GM18858 (cell line): Measurements from ENCODE around the gene PTPRC.

Experiments
- ATAC-seq: cut with Tn5 transposase; IDR thresholded peaks from one replicate; pipeline ENCODE4 v1.9.1; 2021; ENCODE audit not compliant: unreplicated experiment

Gene PTPRC

GRCh38 chr1:198755715-198756114 lies 116.9 kb downstream of the PTPRC start:
- ATAC-seq, result no peak

GRCh38 chr1:198756470-198756869 lies 117.6 kb downstream of the PTPRC start:
- no peak for ATAC-seq

- no peak for ATAC-seq
Measured at GRCh38 chr1:198761859-198762616, 123.2 kb downstream of the PTPRC start.

- ATAC-seq, result no peak
Measured at GRCh38 chr1:198763298-198763714, 124.5 kb downstream of the PTPRC start.

- no peak for ATAC-seq
Measured at GRCh38 chr1:198764748-198765147, 125.9 kb downstream of the PTPRC start.

GRCh38 chr1:198765416-198765815 lies 126.6 kb downstream of the PTPRC start:
- no peak for ATAC-seq

GRCh38 chr1:198771563-198772153 lies 132.8 kb downstream of the PTPRC start:
- no peak for ATAC-seq

GRCh38 chr1:198772626-198773025 lies 133.8 kb downstream of the PTPRC start:
- ATAC-seq, result no peak

GRCh38 chr1:198773030-198773429 lies 134.2 kb downstream of the PTPRC start:
- ATAC-seq, result no peak

GRCh38 chr1:198773523-198773922 lies 134.7 kb downstream of the PTPRC start:
- no peak for ATAC-seq

- ATAC-seq, result no peak
Measured at GRCh38 chr1:198774421-198774820, 135.6 kb downstream of the PTPRC start.

- ATAC-seq, result no peak
Measured at GRCh38 chr1:198775606-198776005, 136.8 kb downstream of the PTPRC start.

GRCh38 chr1:198776602-198777029 lies 137.8 kb downstream of the PTPRC start:
- no peak for ATAC-seq

GRCh38 chr1:198778049-198778448 lies 139.2 kb downstream of the PTPRC start:
- ATAC-seq, result no peak

- no peak for ATAC-seq
Measured at GRCh38 chr1:198780376-198780775, 141.5 kb downstream of the PTPRC start.

- peak; percentile 74 for ATAC-seq
Measured at GRCh38 chr1:198788561-198789064, 149.8 kb downstream of the PTPRC start.

GRCh38 chr1:198793714-198794113 lies 154.9 kb downstream of the PTPRC start:
- no peak for ATAC-seq

- ATAC-seq, result no peak
Measured at GRCh38 chr1:198794498-198794897, 155.7 kb downstream of the PTPRC start.

GRCh38 chr1:198797656-198798055 lies 158.8 kb downstream of the PTPRC start:
- ATAC-seq, result no peak

- ATAC-seq, result peak; percentile 81
Measured at GRCh38 chr1:198798923-198799386, 160.1 kb downstream of the PTPRC start.

- no peak for ATAC-seq
Measured at GRCh38 chr1:198805498-198806151, 166.8 kb downstream of the PTPRC start.

GRCh38 chr1:198806861-198807260 lies 168.0 kb downstream of the PTPRC start:
- no peak for ATAC-seq
